Mammary epithelial cell (primary cell): ENCODE measurements around the gene EMX1.

Experiments used
- CTCF ChIP-seq, 2 donors: IDR thresholded peaks in 1 of 2; conservative IDR thresholded peaks in 1 of 2; 2 replicates each; pipeline ENCODE4 v1.5.1; 2011 to 2012; ENCODE audit warnings: inconsistent platforms in 2 of 2, low read length in 2 of 2, mild to moderate bottlenecking in 2 of 2, control low read depth in 1 of 2, low read depth in 1 of 2; ENCODE audit not compliant: insufficient read depth in 1 of 2; ENCODE audit errors: extremely low read depth in 1 of 2
- EZH2 ChIP-seq: IDR thresholded peaks from 2 replicates; pipeline ENCODE4 v1.6.1; 2012; ENCODE audit warnings: low read length, inconsistent platforms, borderline replicate concordance

GRCh38 chr2:72921853-72922252 lies 4.5 kb downstream of the EMX1 start:
- TF ChIP-seq CTCF (conservative IDR thresholded peaks at IDR 0.05 in 1 of 2, IDR thresholded peaks at IDR 0.05 in 1 of 2; ENCODE audit: extremely low read depth in 1 of 2, insufficient read depth in 1 of 2, low read depth in 1 of 2, low read length in 2 of 2) (no peak), EZH2 (no peak)
